A673 (cell line): ENCODE data around the gene NCR1. TPM values are rescaled to one million over a fixed set of nuclear protein-coding genes. Genes with fewer than 3 reads are reported as not detected.
"Not testable (repeated sequence)": the region's sequence is repeated elsewhere in the genome, so short reads cannot be mapped to it uniquely, and the experiment has no call there.

Experiments
- BruUV-seq: library from RNA; stranded (reverse); fragments of 400-500 nt; replicated peaks from 2 replicates; lab custom pipeline; 2021; lab: Mats Ljungman, UMichigan
- CTCF ChIA-PET: fragments of 300-600 bp; sonication (Branson Sonifier 250); formaldehyde crosslinking; loops from one replicate; lab custom pipeline; 2022; ENCODE audit warnings: antibody characterized with exemption; lab: Charles Lee
- POLR2A ChIA-PET: fragments of 300-600 bp; sonication (Branson Sonifier 250); formaldehyde crosslinking; loops from one replicate; lab custom pipeline; 2022; ENCODE audit warnings: antibody characterized with exemption; ENCODE audit not compliant: low non-redundant PET; lab: Charles Lee
- DNase-seq: peaks from one replicate; pipeline ENCODE4 v3.0.0-alpha.2; 2015; ENCODE audit warnings: low spot score
- H3K27ac ChIP-seq: fragments of 200-600 bp; sonication (generic); 2 replicates; pipeline ENCODE4 v1.5.1; 2016; ENCODE audit warnings: mixed run types, low read depth, mild to moderate bottlenecking, mixed read lengths, antibody characterized with exemption, low read length; ENCODE audit not compliant: poor library complexity, severe bottlenecking
- H3K27me3 ChIP-seq: fragments of 200-600 bp; sonication (generic); replicated peaks from 2 replicates; pipeline ENCODE4 v1.6.1; 2017; ENCODE audit warnings: mixed run types, low read depth, mild to moderate bottlenecking, mixed read lengths, antibody characterized with exemption, low read length; ENCODE audit not compliant: insufficient read depth, poor library complexity
- H3K36me3 ChIP-seq: fragments of 200-600 bp; sonication (generic); 2 replicates; pipeline ENCODE4 v1.6.1; 2016; ENCODE audit warnings: mixed run types, mild to moderate bottlenecking, mixed read lengths, antibody characterized with exemption, low read length; ENCODE audit not compliant: insufficient read depth, poor library complexity, severe bottlenecking
- H3K4me1 ChIP-seq: fragments of 200-600 bp; sonication (generic); 2 replicates; pipeline ENCODE4 v1.6.1; 2017; ENCODE audit warnings: mixed run types, mild to moderate bottlenecking, mixed read lengths, antibody characterized with exemption, low read length; ENCODE audit not compliant: insufficient read depth, poor library complexity, severe bottlenecking
- H3K4me3 ChIP-seq: fragments of 200-600 bp; sonication (generic); 2 replicates; pipeline ENCODE4 v1.5.1; 2016; ENCODE audit warnings: low read depth, mixed run types, mild to moderate bottlenecking, mixed read lengths, low read length; ENCODE audit not compliant: poor library complexity, severe bottlenecking
- H3K9me3 ChIP-seq: fragments of 200-600 bp; sonication (generic); 2 replicates; pipeline ENCODE4 v1.6.1; 2016; ENCODE audit warnings: mixed run types, low read depth, mild to moderate bottlenecking, mixed read lengths, antibody characterized with exemption, low read length; ENCODE audit not compliant: poor library complexity, severe bottlenecking
- CTCF ChIP-seq: fragments of 300-800, 200-600 bp; sonication (generic); conservative IDR thresholded peaks from 2 replicates; pipeline ENCODE4 v1.5.1; 2017; ENCODE audit warnings: low read depth, mild to moderate bottlenecking, antibody characterized with exemption, low read length, moderate library complexity, mixed read lengths
- EZH2 ChIP-seq: fragments of 200-600 bp; sonication (generic); IDR thresholded peaks from 2 replicates; pipeline ENCODE4 v1.6.1; 2017; ENCODE audit warnings: borderline replicate concordance, low read depth, mild to moderate bottlenecking, mixed read lengths, antibody characterized with exemption, low read length; ENCODE audit not compliant: poor library complexity, severe bottlenecking
- intact Hi-C: fragments of 100-400 bp; cut with micrococcal nuclease; formaldehyde crosslinking; loops from one replicate; pipeline ENCODE4 v1.10.0; 2022; ENCODE audit not compliant: unreplicated experiment
- total RNA-seq: library from RNA; stranded (reverse); gene quantifications from 2 replicates; pipeline ENCODE4 v1.2.3, GENCODE V29; 2021

The NCR1 gene
- total RNA-seq, 1 experiment from 2014 or later, result not detected

- H3K4me1 ChIP-seq, result no peaks in the 10 kb centered on the region
- no peak for DNase-seq
- ChIA-PET POLR2A (no interaction called here), CTCF (no interaction called here)
- BruUV-seq, result no TSS peak
- H3K9me3 ChIP-seq, result no peaks in the 10 kb centered on the region
- H3K27me3 ChIP-seq, result no peaks in the 10 kb centered on the region
- H3K4me3 ChIP-seq, result no peak overlapping the region
- no peak overlapping the region for H3K27ac ChIP-seq
- no peaks in the 10 kb centered on the region for H3K36me3 ChIP-seq
- intact Hi-C loops, result no loop called here
- no peak for TF ChIP-seq CTCF
- no peak for TF ChIP-seq EZH2
These were observed 12.5 kb upstream of the NCR1 start for GRCh38 chr19:54893406-54893805.

GRCh38 chr19:54894106-54894505 lies 11.8 kb upstream of the NCR1 start:
- not testable (repeated sequence) for DNase-seq

GRCh38 chr19:54896036-54896435 lies 9.9 kb upstream of the NCR1 start:
- no peak for TF ChIP-seq EZH2
- no peak for TF ChIP-seq CTCF
- POLR2A ChIA-PET, result no interaction called here
- H3K9me3 ChIP-seq, result no peaks in the 10 kb centered on the region
- CTCF ChIA-PET, result no interaction called here
- H3K27me3 ChIP-seq, result peaks cover 3% of the 10 kb centered on the region
- no peak overlapping the region for H3K27ac ChIP-seq
- H3K4me3 ChIP-seq, result no peak overlapping the region
- no TSS peak for BruUV-seq
- H3K4me1 ChIP-seq, result no peaks in the 10 kb centered on the region
- H3K36me3 ChIP-seq, result no peaks in the 10 kb centered on the region
- no peak for DNase-seq
- intact Hi-C loops, result no loop called here

More at GRCh38 chr19:54894106-54894505, 11.8 kb upstream of the NCR1 start:
- H3K27me3 ChIP-seq, H3K9me3 ChIP-seq, BruUV-seq, H3K4me1 ChIP-seq, POLR2A ChIA-PET, CTCF ChIA-PET, H3K4me3 ChIP-seq, H3K36me3 ChIP-seq, H3K27ac ChIP-seq, intact Hi-C loops: not testable (repeated sequence)

GRCh38 chr19:54898685-54899084 lies 7.3 kb upstream of the NCR1 start:
- intact Hi-C loops, H3K4me1 ChIP-seq, POLR2A ChIA-PET, CTCF ChIA-PET, DNase-seq, BruUV-seq, H3K27me3 ChIP-seq, H3K9me3 ChIP-seq, H3K4me3 ChIP-seq, H3K27ac ChIP-seq, H3K36me3 ChIP-seq: not testable (repeated sequence)

GRCh38 chr19:54899646-54900045 lies 6.3 kb upstream of the NCR1 start:
- POLR2A ChIA-PET, H3K4me1 ChIP-seq, DNase-seq, H3K27ac ChIP-seq, BruUV-seq, CTCF ChIA-PET, H3K9me3 ChIP-seq, H3K4me3 ChIP-seq, H3K27me3 ChIP-seq, H3K36me3 ChIP-seq, intact Hi-C loops: not testable (repeated sequence)

- H3K36me3 ChIP-seq, H3K27me3 ChIP-seq, H3K27ac ChIP-seq: not testable (repeated sequence)
These were observed 4.8 kb upstream of the NCR1 start for GRCh38 chr19:54901153-54901552.

More at GRCh38 chr19:54901153-54901552, 4.8 kb upstream of the NCR1 start:
- H3K9me3 ChIP-seq, CTCF ChIA-PET, BruUV-seq, H3K4me3 ChIP-seq, POLR2A ChIA-PET, intact Hi-C loops, DNase-seq, H3K4me1 ChIP-seq: not testable (repeated sequence)
